Liver (tissue), 9 donors: ENCODE results near the gene OR10R2. TPM values are rescaled to one million over a fixed set of nuclear protein-coding genes. Genes with fewer than 3 reads are reported as not detected.

Source experiments
- DNase-seq: peaks from one replicate; pipeline ENCODE4 v3.0.0-alpha.2; 2017; ENCODE audit warnings: low spot score
- H3K27ac ChIP-seq, 2 donors: one replicate each; pipeline ENCODE4 v1.7.0; 2013; ENCODE audit warnings: inconsistent platforms in 2 of 2, low read length in 2 of 2, control low read depth in 1 of 2, low read depth in 1 of 2, mild to moderate bottlenecking in 1 of 2
- H3K27me3 ChIP-seq, 4 donors: one replicate each; pipeline versions ENCODE4 v1.6.1 to v1.7.0; 2013; ENCODE audit warnings: low read length in 3 of 4, inconsistent platforms in 1 of 4, mild to moderate bottlenecking in 1 of 4, moderate library complexity in 1 of 4; ENCODE audit not compliant: control insufficient read depth in 4 of 4, insufficient read depth in 4 of 4
- H3K36me3 ChIP-seq, 4 donors: one replicate each; pipeline versions ENCODE4 v1.6.1 to v1.7.0; 2013; ENCODE audit warnings: low read length in 3 of 4, mild to moderate bottlenecking in 3 of 4, low read depth in 1 of 4, moderate library complexity in 1 of 4; ENCODE audit not compliant: control insufficient read depth in 4 of 4, insufficient read depth in 3 of 4
- H3K4me1 ChIP-seq, 4 donors: one replicate each; pipeline versions ENCODE4 v1.6.1 to v1.7.0; 2013; ENCODE audit warnings: low read length in 3 of 4, mild to moderate bottlenecking in 3 of 4, moderate library complexity in 1 of 4; ENCODE audit not compliant: control insufficient read depth in 4 of 4, insufficient read depth in 4 of 4
- H3K4me3 ChIP-seq, 3 donors: one replicate each; pipeline versions ENCODE4 v1.6.1 to v1.7.0; 2013; ENCODE audit warnings: low read length in 3 of 3, control low read depth in 1 of 3, low read depth in 1 of 3, mild to moderate bottlenecking in 1 of 3
- H3K9ac ChIP-seq, 2 donors: one replicate each; pipeline ENCODE4 v1.7.0; 2013; ENCODE audit warnings: low read length in 2 of 2, mild to moderate bottlenecking in 2 of 2, moderate library complexity in 2 of 2, control low read depth in 1 of 2, low read depth in 1 of 2
- H3K9me3 ChIP-seq, 4 donors: one replicate each; pipeline versions ENCODE4 v1.6.1 to v1.7.0; 2013; ENCODE audit warnings: low read length in 3 of 4; ENCODE audit not compliant: control insufficient read depth in 4 of 4
- EGR1 ChIP-seq, 2 donors: IDR thresholded peaks; 2 replicates each; pipeline ENCODE4 v1.6.1; 2016 to 2018; ENCODE audit warnings: antibody characterized with exemption in 2 of 2, low read depth in 2 of 2
- FOXA2 ChIP-seq: IDR thresholded peaks from 2 replicates; pipeline ENCODE4 v1.6.1; 2016; ENCODE audit warnings: antibody characterized with exemption
- HNF4A ChIP-seq, 2 donors: conservative IDR thresholded peaks; 2 replicates each; pipeline ENCODE4 v1.6.1; 2016; ENCODE audit warnings: antibody characterized with exemption in 2 of 2, mild to moderate bottlenecking in 2 of 2
- HNF4G ChIP-seq: IDR thresholded peaks from 2 replicates; pipeline ENCODE4 v1.6.1; 2016; ENCODE audit warnings: antibody characterized with exemption
- JUND ChIP-seq, 2 donors: IDR thresholded peaks; 2 replicates each; pipeline ENCODE4 v1.6.1; 2016; ENCODE audit warnings: antibody characterized with exemption in 2 of 2
- RXRA ChIP-seq, 2 donors: IDR thresholded peaks; 2 replicates each; pipeline ENCODE4 v1.6.1; 2017 to 2018; ENCODE audit warnings: antibody characterized with exemption in 2 of 2, mild to moderate bottlenecking in 1 of 2
- SP1 ChIP-seq: IDR thresholded peaks from 2 replicates; pipeline ENCODE4 v1.6.1; 2018; ENCODE audit warnings: antibody characterized with exemption, mild to moderate bottlenecking
- TAF1 ChIP-seq: conservative IDR thresholded peaks from 2 replicates; pipeline ENCODE4 v1.6.1; 2016; ENCODE audit warnings: antibody characterized with exemption, mild to moderate bottlenecking
- YY1 ChIP-seq: IDR thresholded peaks from 2 replicates; pipeline ENCODE4 v1.6.1; 2016; ENCODE audit warnings: antibody characterized with exemption, mild to moderate bottlenecking
- polyA plus RNA-seq, 2 donors: library from polyadenylated mRNA; stranded (reverse) in 1 of 2; unstranded in 1 of 2; fragments of 200-250 nt in 1 of 2; fragments of >200 nt in 1 of 2; fragmentation: Nextera tagmentation in 1 of 2; extraction: Ambion mirVana in 1 of 2; gene quantifications; one replicate each; pipeline versions ENCODE4 v1.2.1 to v1.2.3, GENCODE V29; 2013 to 2015
- total RNA-seq, 2 donors: library from RNA; depleted of rRNA; stranded (reverse); fragments of >200 nt; gene quantifications; one replicate each; pipeline ENCODE4 v1.2.3, GENCODE V29; 2014
- TF ChIP-seq, protein P1 (sequence below): IDR thresholded peaks from 2 replicates; pipeline ENCODE4 v1.6.1; 2016; ENCODE audit warnings: antibody characterized with exemption
- TF ChIP-seq, protein P2 (sequence below): IDR thresholded peaks from 2 replicates; pipeline ENCODE4 v1.6.1; 2016; ENCODE audit warnings: antibody characterized with exemption, mild to moderate bottlenecking
- TF ChIP-seq, protein P3 (sequence below): fragments of 150-350 bp; IDR thresholded peaks from 2 replicates; pipeline ENCODE4 v1.5.1; 2017; ENCODE audit warnings: improper control_type of control experiment, low read depth, low read length; ENCODE audit not compliant: missing input control
- donor health status: healthy.
- donor health status: healthy.
- donor health status: healthy.
- donor health status: healthy.
- donor health status: healthy.

The OR10R2 gene
- total and polyA plus RNA-seq, 4 donors, result not detected

DNA sequence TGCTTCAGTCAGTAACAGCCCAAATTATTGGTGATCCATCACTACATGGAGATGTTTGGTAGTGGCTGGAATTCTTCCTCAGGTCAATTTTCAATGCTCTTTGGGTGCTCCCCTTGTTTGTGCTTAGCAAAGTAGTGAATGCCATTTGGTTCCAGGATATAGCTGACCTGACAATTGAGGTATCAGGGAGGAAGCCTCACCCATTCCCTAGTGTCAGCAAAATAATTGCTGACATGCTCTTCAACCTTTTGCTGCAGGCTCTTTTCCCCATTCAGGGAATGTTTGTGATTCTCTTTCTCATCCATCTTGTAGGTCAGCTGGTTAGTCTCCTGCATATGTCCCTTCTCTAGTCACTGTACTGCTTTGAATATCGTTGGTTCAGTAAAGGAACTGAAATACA is 17.5 kb upstream of the OR10R2 start (continued):
- TF ChIP-seq, protein P1, sequence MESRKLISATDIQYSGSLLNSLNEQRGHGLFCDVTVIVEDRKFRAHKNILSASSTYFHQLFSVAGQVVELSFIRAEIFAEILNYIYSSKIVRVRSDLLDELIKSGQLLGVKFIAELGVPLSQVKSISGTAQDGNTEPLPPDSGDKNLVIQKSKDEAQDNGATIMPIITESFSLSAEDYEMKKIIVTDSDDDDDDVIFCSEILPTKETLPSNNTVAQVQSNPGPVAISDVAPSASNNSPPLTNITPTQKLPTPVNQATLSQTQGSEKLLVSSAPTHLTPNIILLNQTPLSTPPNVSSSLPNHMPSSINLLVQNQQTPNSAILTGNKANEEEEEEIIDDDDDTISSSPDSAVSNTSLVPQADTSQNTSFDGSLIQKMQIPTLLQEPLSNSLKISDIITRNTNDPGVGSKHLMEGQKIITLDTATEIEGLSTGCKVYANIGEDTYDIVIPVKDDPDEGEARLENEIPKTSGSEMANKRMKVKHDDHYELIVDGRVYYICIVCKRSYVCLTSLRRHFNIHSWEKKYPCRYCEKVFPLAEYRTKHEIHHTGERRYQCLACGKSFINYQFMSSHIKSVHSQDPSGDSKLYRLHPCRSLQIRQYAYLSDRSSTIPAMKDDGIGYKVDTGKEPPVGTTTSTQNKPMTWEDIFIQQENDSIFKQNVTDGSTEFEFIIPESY, result no peak

DNA sequence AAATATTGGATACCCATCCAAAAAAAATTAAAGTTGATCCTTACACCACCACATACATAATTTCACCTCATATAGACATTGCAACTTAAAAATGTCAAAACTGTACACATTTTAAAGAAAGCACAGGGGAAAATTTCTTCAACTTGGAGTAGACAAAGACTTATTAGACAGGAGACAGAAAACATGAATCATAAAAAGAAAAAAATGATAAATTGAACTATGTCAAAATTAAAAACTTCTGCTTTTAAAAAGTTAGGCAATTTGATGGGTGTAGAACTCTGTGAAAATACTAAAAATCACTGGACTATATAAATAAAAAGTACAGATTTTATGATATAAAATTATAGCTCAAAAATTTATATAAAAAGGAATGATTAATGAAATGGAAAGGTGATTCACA is 14.8 kb upstream of the OR10R2 start:
- Histone ChIP-seq H3K27me3 (peaks cover 0 to 7% (median 0%) of the 10 kb centered on the region in 4 donors), H3K4me1 (no peaks in the 10 kb centered on the region), H3K27ac (no peak overlapping the region), H3K9ac (no peak overlapping the region), H3K9me3 (peaks cover 0 to 6% (median 0%) of the 10 kb centered on the region in 4 donors), H3K36me3 (no peaks in the 10 kb centered on the region), H3K4me3 (no peak overlapping the region)
- TF ChIP-seq YY1 (no peak), HNF4G (no peak), JUND (IDR thresholded peaks at IDR 0.05) (no peak), SP1 (no peak), EGR1 (IDR thresholded peaks at IDR 0.05; ENCODE audit: low read depth in 2 of 2) (no peak), RXRA (IDR thresholded peaks at IDR 0.05) (no peak), HNF4A (conservative IDR thresholded peaks at IDR 0.05) (no peak), FOXA2 (no peak)
- TF ChIP-seq, protein P1, result no peak
- TF ChIP-seq, protein P2, sequence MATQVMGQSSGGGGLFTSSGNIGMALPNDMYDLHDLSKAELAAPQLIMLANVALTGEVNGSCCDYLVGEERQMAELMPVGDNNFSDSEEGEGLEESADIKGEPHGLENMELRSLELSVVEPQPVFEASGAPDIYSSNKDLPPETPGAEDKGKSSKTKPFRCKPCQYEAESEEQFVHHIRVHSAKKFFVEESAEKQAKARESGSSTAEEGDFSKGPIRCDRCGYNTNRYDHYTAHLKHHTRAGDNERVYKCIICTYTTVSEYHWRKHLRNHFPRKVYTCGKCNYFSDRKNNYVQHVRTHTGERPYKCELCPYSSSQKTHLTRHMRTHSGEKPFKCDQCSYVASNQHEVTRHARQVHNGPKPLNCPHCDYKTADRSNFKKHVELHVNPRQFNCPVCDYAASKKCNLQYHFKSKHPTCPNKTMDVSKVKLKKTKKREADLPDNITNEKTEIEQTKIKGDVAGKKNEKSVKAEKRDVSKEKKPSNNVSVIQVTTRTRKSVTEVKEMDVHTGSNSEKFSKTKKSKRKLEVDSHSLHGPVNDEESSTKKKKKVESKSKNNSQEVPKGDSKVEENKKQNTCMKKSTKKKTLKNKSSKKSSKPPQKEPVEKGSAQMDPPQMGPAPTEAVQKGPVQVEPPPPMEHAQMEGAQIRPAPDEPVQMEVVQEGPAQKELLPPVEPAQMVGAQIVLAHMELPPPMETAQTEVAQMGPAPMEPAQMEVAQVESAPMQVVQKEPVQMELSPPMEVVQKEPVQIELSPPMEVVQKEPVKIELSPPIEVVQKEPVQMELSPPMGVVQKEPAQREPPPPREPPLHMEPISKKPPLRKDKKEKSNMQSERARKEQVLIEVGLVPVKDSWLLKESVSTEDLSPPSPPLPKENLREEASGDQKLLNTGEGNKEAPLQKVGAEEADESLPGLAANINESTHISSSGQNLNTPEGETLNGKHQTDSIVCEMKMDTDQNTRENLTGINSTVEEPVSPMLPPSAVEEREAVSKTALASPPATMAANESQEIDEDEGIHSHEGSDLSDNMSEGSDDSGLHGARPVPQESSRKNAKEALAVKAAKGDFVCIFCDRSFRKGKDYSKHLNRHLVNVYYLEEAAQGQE, result no peak
- TF ChIP-seq, protein P3, sequence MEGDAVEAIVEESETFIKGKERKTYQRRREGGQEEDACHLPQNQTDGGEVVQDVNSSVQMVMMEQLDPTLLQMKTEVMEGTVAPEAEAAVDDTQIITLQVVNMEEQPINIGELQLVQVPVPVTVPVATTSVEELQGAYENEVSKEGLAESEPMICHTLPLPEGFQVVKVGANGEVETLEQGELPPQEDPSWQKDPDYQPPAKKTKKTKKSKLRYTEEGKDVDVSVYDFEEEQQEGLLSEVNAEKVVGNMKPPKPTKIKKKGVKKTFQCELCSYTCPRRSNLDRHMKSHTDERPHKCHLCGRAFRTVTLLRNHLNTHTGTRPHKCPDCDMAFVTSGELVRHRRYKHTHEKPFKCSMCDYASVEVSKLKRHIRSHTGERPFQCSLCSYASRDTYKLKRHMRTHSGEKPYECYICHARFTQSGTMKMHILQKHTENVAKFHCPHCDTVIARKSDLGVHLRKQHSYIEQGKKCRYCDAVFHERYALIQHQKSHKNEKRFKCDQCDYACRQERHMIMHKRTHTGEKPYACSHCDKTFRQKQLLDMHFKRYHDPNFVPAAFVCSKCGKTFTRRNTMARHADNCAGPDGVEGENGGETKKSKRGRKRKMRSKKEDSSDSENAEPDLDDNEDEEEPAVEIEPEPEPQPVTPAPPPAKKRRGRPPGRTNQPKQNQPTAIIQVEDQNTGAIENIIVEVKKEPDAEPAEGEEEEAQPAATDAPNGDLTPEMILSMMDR, result no peak
- DNase-seq, result no peak

DNA sequence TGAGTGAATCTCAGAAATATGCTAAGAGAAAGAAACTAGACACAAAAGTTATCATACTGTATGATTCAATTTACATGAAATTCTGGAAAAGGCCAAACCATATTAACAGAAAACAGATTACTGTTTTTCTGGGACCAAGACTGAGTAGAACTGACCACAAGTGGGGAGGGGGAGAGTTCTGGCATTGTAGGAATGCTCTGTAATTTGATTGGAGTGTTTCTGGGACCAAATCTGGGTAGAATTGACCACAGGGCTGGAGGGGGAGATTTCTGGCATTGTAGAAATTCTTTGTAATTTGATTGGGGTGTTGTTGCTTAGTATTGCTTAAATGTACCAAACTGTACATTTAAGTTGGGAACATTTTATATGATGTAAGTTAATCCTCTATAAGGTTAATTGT is 13.8 kb upstream of the OR10R2 start:
- DNase-seq, result no peak
- no peak for TF ChIP-seq TAF1
- no peak for TF ChIP-seq YY1
- H3K9me3 ChIP-seq, result peaks cover 0 to under 1% (median 0%) of the 10 kb centered on the region in 4 donors
- H3K9ac ChIP-seq, result no peak overlapping the region
- H3K27me3 ChIP-seq, result peaks cover 0 to 7% (median 0%) of the 10 kb centered on the region in 4 donors
- H3K4me3 ChIP-seq, result no peak overlapping the region
- no peak overlapping the region for H3K27ac ChIP-seq
- H3K36me3 ChIP-seq, result no peaks in the 10 kb centered on the region
- no peaks in the 10 kb centered on the region for H3K4me1 ChIP-seq
